ENCODE data around the gene SSBP3.

DNA sequence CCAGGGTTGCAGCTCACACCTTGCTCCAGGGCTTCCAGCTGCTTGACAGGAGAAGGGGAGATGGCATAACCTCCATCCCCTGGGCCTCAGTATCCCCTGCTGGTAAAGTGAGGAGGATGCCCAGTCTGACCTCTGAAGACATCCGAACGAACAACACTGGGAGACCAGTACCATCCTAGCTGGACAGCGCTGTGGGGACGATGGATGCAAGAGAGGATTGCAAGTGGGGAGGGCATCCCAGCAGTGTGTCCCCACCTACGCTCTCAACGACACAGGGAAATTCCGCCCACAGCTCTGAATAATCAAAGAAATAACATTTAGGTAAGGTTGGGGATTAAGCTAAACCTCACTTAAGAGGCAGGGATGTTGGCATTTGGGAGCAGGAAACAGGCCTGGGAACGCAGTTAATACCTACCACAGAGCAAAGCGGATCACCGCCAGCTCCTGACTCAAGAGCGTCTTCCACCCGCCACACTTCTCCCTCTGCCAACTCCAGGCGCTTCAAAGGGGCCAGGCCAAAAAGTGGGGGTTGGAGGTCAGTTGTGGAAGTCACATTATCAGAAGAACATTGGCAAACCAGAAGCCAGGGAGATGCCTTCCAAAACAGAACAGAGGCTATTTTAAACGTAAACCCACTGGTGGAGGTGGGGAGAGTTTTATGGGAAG, 47.6 kb downstream of the SSBP3 start:
- TF ChIP-seq CTCF (IDR thresholded peaks at IDR 0.05; ENCODE audit: insufficient read depth, low read length), result no peak
- TF ChIP-seq, protein P1, sequence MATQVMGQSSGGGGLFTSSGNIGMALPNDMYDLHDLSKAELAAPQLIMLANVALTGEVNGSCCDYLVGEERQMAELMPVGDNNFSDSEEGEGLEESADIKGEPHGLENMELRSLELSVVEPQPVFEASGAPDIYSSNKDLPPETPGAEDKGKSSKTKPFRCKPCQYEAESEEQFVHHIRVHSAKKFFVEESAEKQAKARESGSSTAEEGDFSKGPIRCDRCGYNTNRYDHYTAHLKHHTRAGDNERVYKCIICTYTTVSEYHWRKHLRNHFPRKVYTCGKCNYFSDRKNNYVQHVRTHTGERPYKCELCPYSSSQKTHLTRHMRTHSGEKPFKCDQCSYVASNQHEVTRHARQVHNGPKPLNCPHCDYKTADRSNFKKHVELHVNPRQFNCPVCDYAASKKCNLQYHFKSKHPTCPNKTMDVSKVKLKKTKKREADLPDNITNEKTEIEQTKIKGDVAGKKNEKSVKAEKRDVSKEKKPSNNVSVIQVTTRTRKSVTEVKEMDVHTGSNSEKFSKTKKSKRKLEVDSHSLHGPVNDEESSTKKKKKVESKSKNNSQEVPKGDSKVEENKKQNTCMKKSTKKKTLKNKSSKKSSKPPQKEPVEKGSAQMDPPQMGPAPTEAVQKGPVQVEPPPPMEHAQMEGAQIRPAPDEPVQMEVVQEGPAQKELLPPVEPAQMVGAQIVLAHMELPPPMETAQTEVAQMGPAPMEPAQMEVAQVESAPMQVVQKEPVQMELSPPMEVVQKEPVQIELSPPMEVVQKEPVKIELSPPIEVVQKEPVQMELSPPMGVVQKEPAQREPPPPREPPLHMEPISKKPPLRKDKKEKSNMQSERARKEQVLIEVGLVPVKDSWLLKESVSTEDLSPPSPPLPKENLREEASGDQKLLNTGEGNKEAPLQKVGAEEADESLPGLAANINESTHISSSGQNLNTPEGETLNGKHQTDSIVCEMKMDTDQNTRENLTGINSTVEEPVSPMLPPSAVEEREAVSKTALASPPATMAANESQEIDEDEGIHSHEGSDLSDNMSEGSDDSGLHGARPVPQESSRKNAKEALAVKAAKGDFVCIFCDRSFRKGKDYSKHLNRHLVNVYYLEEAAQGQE (IDR thresholded peaks at IDR 0.05; ENCODE audit: insufficient replicate concordance, low read depth), result peak; percentile 31

Measured in HL-60 (cell line).